Panc1 (cell line): ENCODE results near the gene TMEM121B. TPM values are rescaled to one million over a fixed set of nuclear protein-coding genes. Genes with fewer than 3 reads are reported as not detected.

Experiments used
- ATAC-seq: fragments of 200-7000 bp; cut with Tn5 transposase; 2 replicates; pipeline ENCODE4 v1.9.1; 2020; ENCODE audit warnings: mild to moderate bottlenecking, moderate library complexity
- BruUV-seq: library from RNA; stranded (reverse); fragments of 400-500 nt; replicated peaks from 2 replicates; lab custom pipeline; 2021; lab: Mats Ljungman, UMichigan
- CTCF ChIA-PET: fragments of 300-600 bp; sonication (Branson Sonifier 250); formaldehyde crosslinking; loops from one replicate; lab custom pipeline; 2022; ENCODE audit warnings: antibody characterized with exemption; lab: Charles Lee
- POLR2A ChIA-PET: fragments of 300-600 bp; sonication (Branson Sonifier 250); formaldehyde crosslinking; loops from one replicate; lab custom pipeline; 2022; ENCODE audit warnings: antibody characterized with exemption; lab: Charles Lee
- DNase-seq: peaks from one replicate; pipeline ENCODE4 v3.0.0-alpha.2; 2010; ENCODE audit warnings: low read depth, low spot score
- H3K27ac ChIP-seq: 2 replicates; pipeline ENCODE4 v1.5.1; 2011; ENCODE audit warnings: mild to moderate bottlenecking, low read length, inconsistent platforms
- H3K27me3 ChIP-seq: fragments of 200-500 bp; sonication (Bioruptor generic); 2 replicates; pipeline ENCODE4 v1.6.0; 2014; ENCODE audit warnings: low read length, inconsistent platforms; ENCODE audit not compliant: control insufficient read depth, insufficient read depth
- H3K36me3 ChIP-seq: fragments of 200-500 bp; sonication (Bioruptor generic); 2 replicates; pipeline ENCODE4 v1.5.1; 2014; ENCODE audit warnings: inconsistent platforms, mild to moderate bottlenecking, low read length, moderate library complexity; ENCODE audit not compliant: control insufficient read depth, insufficient read depth
- H3K4me1 ChIP-seq: 2 replicates; pipeline ENCODE4 v1.5.1; 2011; ENCODE audit warnings: inconsistent platforms, mild to moderate bottlenecking, low read length, moderate library complexity; ENCODE audit not compliant: control insufficient read depth, insufficient read depth
- H3K4me3 ChIP-seq, 2 experiments: 2 replicates each; pipeline ENCODE4 v1.5.1; 2011 to 2012; ENCODE audit warnings: low read depth in 2 of 2, low read length in 2 of 2, mild to moderate bottlenecking in 2 of 2, inconsistent platforms in 1 of 2, moderate library complexity in 1 of 2
- H3K9me3 ChIP-seq: fragments of 200-500 bp; sonication (Bioruptor generic); 2 replicates; pipeline ENCODE4 v1.5.1; 2014; ENCODE audit warnings: low read depth, mild to moderate bottlenecking, inconsistent platforms, low read length, moderate library complexity; ENCODE audit not compliant: control insufficient read depth, insufficient read depth
- CTCF ChIP-seq: fragments of 450-650 bp; IDR thresholded peaks from 2 replicates; pipeline ENCODE4 v1.5.1; 2017; ENCODE audit warnings: mild to moderate bottlenecking
- POLR2AphosphoS5 ChIP-seq: IDR thresholded peaks from 2 replicates; pipeline ENCODE4 v1.6.1; 2012; ENCODE audit warnings: mild to moderate bottlenecking, low read depth, low read length, moderate library complexity
- REST ChIP-seq, 2 experiments: IDR thresholded peaks; 2 replicates each; pipeline ENCODE4 v1.6.1; 2011 to 2012; ENCODE audit warnings: low read depth in 2 of 2, control low read depth in 1 of 2, low read length in 1 of 2, mild to moderate bottlenecking in 1 of 2, moderate library complexity in 1 of 2; ENCODE audit not compliant: insufficient read depth in 1 of 2
- SIN3A ChIP-seq: IDR thresholded peaks from 2 replicates; pipeline ENCODE4 v1.6.1; 2012; ENCODE audit warnings: low read depth, mild to moderate bottlenecking, low read length, moderate library complexity, borderline replicate concordance; ENCODE audit not compliant: insufficient read depth
- TCF7L2 ChIP-seq: IDR thresholded peaks from 2 replicates; pipeline ENCODE4 v1.6.1; 2011; ENCODE audit warnings: mild to moderate bottlenecking, low read depth, low read length, inconsistent platforms
- in situ Hi-C: cut with HindIII; loops from 2 replicates; pipeline ENCODE4 v1.10.0; 2016; ENCODE audit warnings: low sequenced_read_pairs, low pct_unique_long_range_greater_than_20kb
- intact Hi-C: fragments of 100-400 bp; cut with micrococcal nuclease; formaldehyde crosslinking; loops from one replicate; pipeline ENCODE4 v1.10.0; 2022; ENCODE audit not compliant: unreplicated experiment
- total RNA-seq: library from RNA; stranded (reverse); gene quantifications from one replicate; pipeline ENCODE4 v1.2.1, GENCODE V29; 2021; ENCODE audit not compliant: unreplicated experiment

TMEM121B gene
- total RNA-seq, 1 experiment from 2014 or later: 0.44 TPM

- TF ChIP-seq SIN3A (no peak), POLR2AphosphoS5 (no peak), TCF7L2 (no peak), REST (IDR thresholded peaks at IDR 0.05; ENCODE audit: insufficient read depth in 1 of 2, low read depth in 2 of 2, low read length in 1 of 2) (no peak), CTCF (no peak)
- no TSS peak for BruUV-seq
These were observed 16.0 kb upstream of the TMEM121B start for GRCh38 chr22:17137170-17137569.

GRCh38 chr22:17135153-17135760, 14.1 kb upstream of the TMEM121B start:
- Histone ChIP-seq H3K27ac (no peak overlapping the region), H3K4me1 (no peaks in the 10 kb centered on the region), H3K36me3 (no peaks in the 10 kb centered on the region; the same call in 1 of the 2 replicates), H3K27me3 (no peaks in the 10 kb centered on the region), H3K9me3 (no peaks in the 10 kb centered on the region), H3K4me3 (no peak overlapping the region)
- ChIA-PET POLR2A (no interaction called here), CTCF (interaction anchor here (0.5 kb wide), 1 partner anchor 58 kb away, joined by 10 read pairs; no protein-coding TSS in a partner anchor)
- no peak for TF ChIP-seq TCF7L2
- no peak for TF ChIP-seq CTCF
- TF ChIP-seq REST (IDR thresholded peaks at IDR 0.05; ENCODE audit: insufficient read depth in 1 of 2, low read depth in 2 of 2, low read length in 1 of 2): no peak
- DNase-seq: no peak
- intact Hi-C loops: no loop called here
- ATAC-seq: no peak
- BruUV-seq: no TSS peak
- in situ Hi-C loops: no loop called here

More at GRCh38 chr22:17137170-17137569, 16.0 kb upstream of the TMEM121B start:
- H3K36me3 ChIP-seq: no peaks in the 10 kb centered on the region; the same call in 1 of the 2 replicates
- in situ Hi-C loops: no loop called here
- POLR2A ChIA-PET: interaction anchor here (1.0 kb wide), 1 partner anchor 20 kb away, joined by 3 read pairs; no protein-coding TSS in a partner anchor
- intact Hi-C loops: no loop called here
- CTCF ChIA-PET: no interaction called here
- no peak for ATAC-seq
- H3K27ac ChIP-seq: no peak overlapping the region
- H3K4me1 ChIP-seq: no peaks in the 10 kb centered on the region
- H3K9me3 ChIP-seq: no peaks in the 10 kb centered on the region
- H3K4me3 ChIP-seq: no peak overlapping the region
- DNase-seq: no peak
- H3K27me3 ChIP-seq: no peaks in the 10 kb centered on the region
